ENCODE measurements around the gene NEXN. TPM values are rescaled to one million over a fixed set of nuclear protein-coding genes. Genes with fewer than 3 reads are reported as not detected.

NEXN gene
- total RNA-seq, result 1 to 10 TPM in 1 of 2 donors, under 1 TPM in 1; 0.51 to 2.3 TPM
- 1 to 10 TPM; 1.0 to 2.4 TPM for polyA plus RNA-seq

DNA sequence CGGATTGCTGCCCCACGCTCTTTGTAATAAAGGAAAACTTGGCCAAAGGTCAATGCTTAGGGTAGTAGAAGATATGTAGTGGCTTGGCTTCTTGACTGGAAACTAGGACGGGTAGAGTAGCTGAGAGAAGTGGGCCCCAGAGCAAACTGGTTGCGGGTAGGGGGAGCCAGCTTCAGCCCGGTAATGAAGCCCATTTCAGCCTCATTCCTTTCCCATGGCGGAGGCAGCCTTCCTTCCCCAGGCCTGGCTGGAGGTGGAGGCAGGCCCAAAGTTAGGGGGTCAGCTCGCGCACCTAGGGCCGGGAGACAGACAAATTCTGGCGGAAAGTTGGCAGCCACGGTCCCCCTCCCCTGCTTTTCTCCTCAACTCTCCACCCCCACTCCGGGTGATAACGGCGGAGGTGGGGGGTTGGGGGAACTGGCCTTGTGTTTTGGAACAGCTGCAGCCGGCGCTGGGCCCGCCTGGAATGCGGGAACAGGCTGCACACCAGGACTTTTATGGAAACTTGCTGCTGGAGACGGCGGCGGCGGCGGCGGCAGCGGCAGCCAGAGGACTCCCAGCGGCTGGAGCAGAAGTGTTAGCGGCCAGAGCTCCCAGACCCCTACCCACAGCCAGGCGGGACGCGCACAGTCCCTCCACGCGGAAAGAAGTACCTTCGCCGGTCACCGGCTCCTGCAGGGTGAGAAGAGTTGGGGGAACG is at the start of gene NEXN:
NEXN (plus strand) TSS at position 544 of the 700 bp plus-strand sequence. CDS start 27,483 bp downstream, outside the sequence.
- 14% methylated on average over 36 of the region's 36 CpGs for WGBS
- Histone ChIP-seq H3K4me3 (ENCODE audit: low read depth in 1 of 3, low read length in 3 of 3) (peak within 1 kb of the TSS; percentile 54 to 74 (median 66)), H3K4me1 (ENCODE audit: control insufficient read depth in 4 of 4, insufficient read depth in 4 of 4, low read length in 3 of 4) (peaks cover 0 to 10% (median 3%) of the 10 kb centered on the region in 4 donors), H3K9ac (ENCODE audit: low read depth in 1 of 2, low read length in 2 of 2) (no peak within 1 kb of the TSS), H3K36me3 (ENCODE audit: control insufficient read depth in 4 of 4, insufficient read depth in 3 of 4, low read depth in 1 of 4, low read length in 3 of 4) (no peaks in the 10 kb centered on the region), H3K9me3 (ENCODE audit: control insufficient read depth in 4 of 4, low read length in 3 of 4) (no peaks in the 10 kb centered on the region), H3K27me3 (ENCODE audit: control insufficient read depth in 4 of 4, insufficient read depth in 4 of 4, low read length in 3 of 4) (no peaks in the 10 kb centered on the region), H3K27ac (ENCODE audit: low read depth in 1 of 2, low read length in 2 of 2) (peak within 1 kb of the TSS; percentile 57 to 75)
- TF ChIP-seq, protein P1, sequence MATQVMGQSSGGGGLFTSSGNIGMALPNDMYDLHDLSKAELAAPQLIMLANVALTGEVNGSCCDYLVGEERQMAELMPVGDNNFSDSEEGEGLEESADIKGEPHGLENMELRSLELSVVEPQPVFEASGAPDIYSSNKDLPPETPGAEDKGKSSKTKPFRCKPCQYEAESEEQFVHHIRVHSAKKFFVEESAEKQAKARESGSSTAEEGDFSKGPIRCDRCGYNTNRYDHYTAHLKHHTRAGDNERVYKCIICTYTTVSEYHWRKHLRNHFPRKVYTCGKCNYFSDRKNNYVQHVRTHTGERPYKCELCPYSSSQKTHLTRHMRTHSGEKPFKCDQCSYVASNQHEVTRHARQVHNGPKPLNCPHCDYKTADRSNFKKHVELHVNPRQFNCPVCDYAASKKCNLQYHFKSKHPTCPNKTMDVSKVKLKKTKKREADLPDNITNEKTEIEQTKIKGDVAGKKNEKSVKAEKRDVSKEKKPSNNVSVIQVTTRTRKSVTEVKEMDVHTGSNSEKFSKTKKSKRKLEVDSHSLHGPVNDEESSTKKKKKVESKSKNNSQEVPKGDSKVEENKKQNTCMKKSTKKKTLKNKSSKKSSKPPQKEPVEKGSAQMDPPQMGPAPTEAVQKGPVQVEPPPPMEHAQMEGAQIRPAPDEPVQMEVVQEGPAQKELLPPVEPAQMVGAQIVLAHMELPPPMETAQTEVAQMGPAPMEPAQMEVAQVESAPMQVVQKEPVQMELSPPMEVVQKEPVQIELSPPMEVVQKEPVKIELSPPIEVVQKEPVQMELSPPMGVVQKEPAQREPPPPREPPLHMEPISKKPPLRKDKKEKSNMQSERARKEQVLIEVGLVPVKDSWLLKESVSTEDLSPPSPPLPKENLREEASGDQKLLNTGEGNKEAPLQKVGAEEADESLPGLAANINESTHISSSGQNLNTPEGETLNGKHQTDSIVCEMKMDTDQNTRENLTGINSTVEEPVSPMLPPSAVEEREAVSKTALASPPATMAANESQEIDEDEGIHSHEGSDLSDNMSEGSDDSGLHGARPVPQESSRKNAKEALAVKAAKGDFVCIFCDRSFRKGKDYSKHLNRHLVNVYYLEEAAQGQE (IDR thresholded peaks at IDR 0.05), result no peak
- TF ChIP-seq TAF1 (conservative IDR thresholded peaks at IDR 0.05) (no peak), RAD21 (IDR thresholded peaks at IDR 0.05) (peak; percentile 10 to 13), SP1 (IDR thresholded peaks at IDR 0.05) (no peak), RXRA (IDR thresholded peaks at IDR 0.05) (no peak)
- TF ChIP-seq, protein P2, sequence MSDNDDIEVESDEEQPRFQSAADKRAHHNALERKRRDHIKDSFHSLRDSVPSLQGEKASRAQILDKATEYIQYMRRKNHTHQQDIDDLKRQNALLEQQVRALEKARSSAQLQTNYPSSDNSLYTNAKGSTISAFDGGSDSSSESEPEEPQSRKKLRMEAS (IDR thresholded peaks at IDR 0.05), result no peak
- TF ChIP-seq, protein P3, sequence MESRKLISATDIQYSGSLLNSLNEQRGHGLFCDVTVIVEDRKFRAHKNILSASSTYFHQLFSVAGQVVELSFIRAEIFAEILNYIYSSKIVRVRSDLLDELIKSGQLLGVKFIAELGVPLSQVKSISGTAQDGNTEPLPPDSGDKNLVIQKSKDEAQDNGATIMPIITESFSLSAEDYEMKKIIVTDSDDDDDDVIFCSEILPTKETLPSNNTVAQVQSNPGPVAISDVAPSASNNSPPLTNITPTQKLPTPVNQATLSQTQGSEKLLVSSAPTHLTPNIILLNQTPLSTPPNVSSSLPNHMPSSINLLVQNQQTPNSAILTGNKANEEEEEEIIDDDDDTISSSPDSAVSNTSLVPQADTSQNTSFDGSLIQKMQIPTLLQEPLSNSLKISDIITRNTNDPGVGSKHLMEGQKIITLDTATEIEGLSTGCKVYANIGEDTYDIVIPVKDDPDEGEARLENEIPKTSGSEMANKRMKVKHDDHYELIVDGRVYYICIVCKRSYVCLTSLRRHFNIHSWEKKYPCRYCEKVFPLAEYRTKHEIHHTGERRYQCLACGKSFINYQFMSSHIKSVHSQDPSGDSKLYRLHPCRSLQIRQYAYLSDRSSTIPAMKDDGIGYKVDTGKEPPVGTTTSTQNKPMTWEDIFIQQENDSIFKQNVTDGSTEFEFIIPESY (IDR thresholded peaks at IDR 0.05), result no peak
- peak; percentile 57 for DNase-seq (ENCODE audit: low spot score)

DNA sequence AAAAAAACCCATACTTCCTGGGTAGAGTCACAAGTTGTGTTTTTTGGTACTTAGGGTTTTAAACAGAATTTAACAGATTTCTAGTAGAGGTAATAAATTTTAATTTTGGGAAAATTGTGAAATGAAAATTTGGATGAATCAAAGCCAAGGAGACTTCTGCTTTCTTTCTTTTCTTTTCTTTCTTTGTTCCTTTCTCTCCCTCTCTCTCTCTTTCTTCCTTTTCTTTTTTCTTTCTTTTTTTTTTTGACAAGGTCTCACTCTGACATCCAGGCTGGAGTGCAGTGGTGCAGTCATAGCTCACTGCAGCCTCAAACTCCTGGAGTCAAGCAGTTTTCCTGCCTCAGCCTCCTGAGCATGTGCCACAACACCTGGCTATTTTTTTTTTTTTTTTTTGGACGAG is 46.9 kb upstream of the NEXN start:
- no peak for DNase-seq (ENCODE audit: low spot score)
- Histone ChIP-seq H3K27ac (ENCODE audit: low read depth in 1 of 2, low read length in 2 of 2) (no peak overlapping the region), H3K9me3 (ENCODE audit: control insufficient read depth in 4 of 4, low read length in 3 of 4) (no peaks in the 10 kb centered on the region), H3K4me1 (ENCODE audit: control insufficient read depth in 4 of 4, insufficient read depth in 4 of 4, low read length in 3 of 4) (peaks cover 0 to 2% (median 0%) of the 10 kb centered on the region in 4 donors), H3K9ac (ENCODE audit: low read depth in 1 of 2, low read length in 2 of 2) (no peak overlapping the region), H3K4me3 (ENCODE audit: low read depth in 1 of 3, low read length in 3 of 3) (no peak overlapping the region), H3K36me3 (ENCODE audit: control insufficient read depth in 4 of 4, insufficient read depth in 3 of 4, low read depth in 1 of 4, low read length in 3 of 4) (peaks cover 0 to 6% (median under 1%) of the 10 kb centered on the region in 4 donors), H3K27me3 (ENCODE audit: control insufficient read depth in 4 of 4, insufficient read depth in 4 of 4, low read length in 3 of 4) (no peaks in the 10 kb centered on the region)
- no peak for TF ChIP-seq NR2F2 (IDR thresholded peaks at IDR 0.05)
- TF ChIP-seq, protein P4, sequence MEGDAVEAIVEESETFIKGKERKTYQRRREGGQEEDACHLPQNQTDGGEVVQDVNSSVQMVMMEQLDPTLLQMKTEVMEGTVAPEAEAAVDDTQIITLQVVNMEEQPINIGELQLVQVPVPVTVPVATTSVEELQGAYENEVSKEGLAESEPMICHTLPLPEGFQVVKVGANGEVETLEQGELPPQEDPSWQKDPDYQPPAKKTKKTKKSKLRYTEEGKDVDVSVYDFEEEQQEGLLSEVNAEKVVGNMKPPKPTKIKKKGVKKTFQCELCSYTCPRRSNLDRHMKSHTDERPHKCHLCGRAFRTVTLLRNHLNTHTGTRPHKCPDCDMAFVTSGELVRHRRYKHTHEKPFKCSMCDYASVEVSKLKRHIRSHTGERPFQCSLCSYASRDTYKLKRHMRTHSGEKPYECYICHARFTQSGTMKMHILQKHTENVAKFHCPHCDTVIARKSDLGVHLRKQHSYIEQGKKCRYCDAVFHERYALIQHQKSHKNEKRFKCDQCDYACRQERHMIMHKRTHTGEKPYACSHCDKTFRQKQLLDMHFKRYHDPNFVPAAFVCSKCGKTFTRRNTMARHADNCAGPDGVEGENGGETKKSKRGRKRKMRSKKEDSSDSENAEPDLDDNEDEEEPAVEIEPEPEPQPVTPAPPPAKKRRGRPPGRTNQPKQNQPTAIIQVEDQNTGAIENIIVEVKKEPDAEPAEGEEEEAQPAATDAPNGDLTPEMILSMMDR (IDR thresholded peaks at IDR 0.05; ENCODE audit: low read depth, low read length, missing input control), result no peak
- TF ChIP-seq, protein P2 (IDR thresholded peaks at IDR 0.05), result no peak
- TF ChIP-seq, protein P3 (IDR thresholded peaks at IDR 0.05), result no peak
- 77% methylated on average over 1 of the region's 1 CpG for WGBS

Measured in liver (tissue), 9 donors.